ENCODE data around the gene COPS2.

DNA sequence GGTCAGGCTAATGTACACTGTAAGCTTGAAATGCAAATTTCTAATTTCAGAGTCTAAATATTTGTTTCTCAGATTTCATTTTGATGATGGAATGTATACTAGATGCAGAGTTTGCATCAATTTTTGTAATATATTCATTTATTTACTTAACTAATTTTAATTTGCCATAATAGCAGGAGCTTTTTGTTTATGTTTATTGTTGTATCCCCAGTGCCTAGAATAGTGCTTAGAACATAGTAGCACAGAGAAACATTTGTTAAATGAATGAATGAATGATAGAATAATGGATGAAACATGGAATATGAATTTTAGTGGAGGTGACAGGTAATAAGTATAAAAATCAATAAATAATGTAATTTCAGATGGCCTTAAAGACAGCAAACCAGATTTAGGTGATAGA, 9.5 kb upstream of the COPS2 start:
- no peak for TF ChIP-seq POLR2A (IDR thresholded peaks at IDR 0.05; ENCODE audit: low read depth)
- TF ChIP-seq EP300 (IDR thresholded peaks at IDR 0.05): no peak
- TF ChIP-seq, protein P1, sequence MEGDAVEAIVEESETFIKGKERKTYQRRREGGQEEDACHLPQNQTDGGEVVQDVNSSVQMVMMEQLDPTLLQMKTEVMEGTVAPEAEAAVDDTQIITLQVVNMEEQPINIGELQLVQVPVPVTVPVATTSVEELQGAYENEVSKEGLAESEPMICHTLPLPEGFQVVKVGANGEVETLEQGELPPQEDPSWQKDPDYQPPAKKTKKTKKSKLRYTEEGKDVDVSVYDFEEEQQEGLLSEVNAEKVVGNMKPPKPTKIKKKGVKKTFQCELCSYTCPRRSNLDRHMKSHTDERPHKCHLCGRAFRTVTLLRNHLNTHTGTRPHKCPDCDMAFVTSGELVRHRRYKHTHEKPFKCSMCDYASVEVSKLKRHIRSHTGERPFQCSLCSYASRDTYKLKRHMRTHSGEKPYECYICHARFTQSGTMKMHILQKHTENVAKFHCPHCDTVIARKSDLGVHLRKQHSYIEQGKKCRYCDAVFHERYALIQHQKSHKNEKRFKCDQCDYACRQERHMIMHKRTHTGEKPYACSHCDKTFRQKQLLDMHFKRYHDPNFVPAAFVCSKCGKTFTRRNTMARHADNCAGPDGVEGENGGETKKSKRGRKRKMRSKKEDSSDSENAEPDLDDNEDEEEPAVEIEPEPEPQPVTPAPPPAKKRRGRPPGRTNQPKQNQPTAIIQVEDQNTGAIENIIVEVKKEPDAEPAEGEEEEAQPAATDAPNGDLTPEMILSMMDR (IDR thresholded peaks at IDR 0.05): no peak
- TF ChIP-seq POLR2AphosphoS5 (IDR thresholded peaks at IDR 0.05): no peak
